H9 (cell line): ENCODE measurements around the gene HEPHL1. TPM values are rescaled to one million over a fixed set of nuclear protein-coding genes. Genes with fewer than 3 reads are reported as not detected.

Experiments
- DNase-seq: peaks from one replicate; pipeline ENCODE4 v3.0.0-alpha.2; 2017
- H2AFZ ChIP-seq: one replicate; pipeline ENCODE4 v1.6.1; 2013; ENCODE audit warnings: mild to moderate bottlenecking, low read length, control low read depth, moderate library complexity
- H2AK5ac ChIP-seq: 2 replicates; pipeline ENCODE4 v1.6.1; 2013; ENCODE audit warnings: low read length, control low read depth, mixed read lengths; ENCODE audit not compliant: insufficient read length
- H2BK120ac ChIP-seq: one replicate; pipeline ENCODE4 v1.6.1; 2013; ENCODE audit warnings: low read depth, mild to moderate bottlenecking, low read length, control low read depth, inconsistent platforms; ENCODE audit not compliant: poor library complexity, severe bottlenecking
- H2BK12ac ChIP-seq: 2 replicates; pipeline ENCODE4 v1.6.1; 2013; ENCODE audit warnings: low read length, control low read depth, mixed read lengths, low read depth; ENCODE audit not compliant: insufficient read length
- H2BK15ac ChIP-seq: 2 replicates; pipeline ENCODE4 v1.6.1; 2013; ENCODE audit warnings: low read depth, low read length, control low read depth
- H2BK20ac ChIP-seq: one replicate; pipeline ENCODE4 v1.6.1; 2013; ENCODE audit warnings: low read depth, mild to moderate bottlenecking, low read length, control low read depth, inconsistent platforms; ENCODE audit not compliant: poor library complexity, severe bottlenecking
- H2BK5ac ChIP-seq: 2 replicates; pipeline ENCODE4 v1.6.1; 2013; ENCODE audit warnings: low read length, control low read depth, mixed read lengths; ENCODE audit not compliant: insufficient read length
- H3K14ac ChIP-seq: 2 replicates; pipeline ENCODE4 v1.6.1; 2013; ENCODE audit warnings: low read length, control low read depth; ENCODE audit not compliant: insufficient read depth
- H3K18ac ChIP-seq: 2 replicates; pipeline ENCODE4 v1.6.1; 2013; ENCODE audit warnings: low read depth, mild to moderate bottlenecking, mixed read lengths, low read length, control low read depth; ENCODE audit not compliant: insufficient read length
- H3K23ac ChIP-seq: 2 replicates; pipeline ENCODE4 v1.6.1; 2013; ENCODE audit warnings: low read length, control low read depth, mixed read lengths, low read depth; ENCODE audit not compliant: insufficient read length
- H3K23me2 ChIP-seq: 2 replicates; pipeline ENCODE4 v1.6.1; 2013; ENCODE audit warnings: low read depth, mild to moderate bottlenecking, mixed read lengths, low read length, control low read depth; ENCODE audit not compliant: insufficient read length, poor library complexity, severe bottlenecking
- H3K27ac ChIP-seq: 2 replicates; pipeline ENCODE4 v1.5.1; 2013; ENCODE audit warnings: low read length, control low read depth, mixed read lengths, low read depth; ENCODE audit not compliant: insufficient read length
- H3K27me3 ChIP-seq: 2 replicates; pipeline ENCODE4 v1.6.1; 2013; ENCODE audit warnings: low read length, control low read depth, inconsistent platforms; ENCODE audit not compliant: insufficient read depth
- H3K4ac ChIP-seq: 2 replicates; pipeline ENCODE4 v1.6.1; 2013; ENCODE audit warnings: low read depth, mild to moderate bottlenecking, control low read depth, inconsistent platforms, low read length, moderate library complexity
- H3K4me1 ChIP-seq: 2 replicates; pipeline ENCODE4 v1.6.1; 2013; ENCODE audit warnings: low read length, control low read depth, inconsistent platforms; ENCODE audit not compliant: insufficient read depth
- H3K4me2 ChIP-seq: 2 replicates; pipeline ENCODE4 v1.6.1; 2013; ENCODE audit warnings: low read length, control low read depth, mixed read lengths; ENCODE audit not compliant: insufficient read length, insufficient read depth
- H3K56ac ChIP-seq: 2 replicates; pipeline ENCODE4 v1.6.1; 2013; ENCODE audit warnings: low read depth, mild to moderate bottlenecking, mixed read lengths, low read length, control low read depth; ENCODE audit not compliant: insufficient read length
- H3K79me1 ChIP-seq: 2 replicates; pipeline ENCODE4 v1.6.1; 2013; ENCODE audit warnings: low read depth, mild to moderate bottlenecking, moderate library complexity, low read length, control low read depth, inconsistent platforms; ENCODE audit not compliant: insufficient read depth, poor library complexity, severe bottlenecking
- H3K79me2 ChIP-seq: 2 replicates; pipeline ENCODE4 v1.6.1; 2013; ENCODE audit warnings: low read length, control low read depth, inconsistent platforms; ENCODE audit not compliant: insufficient read depth
- H3K9ac ChIP-seq: 2 replicates; pipeline ENCODE4 v1.6.1; 2013; ENCODE audit warnings: low read length, control low read depth, mixed read lengths; ENCODE audit not compliant: insufficient read length; ENCODE audit errors: extremely low read depth
- H3K9me3 ChIP-seq: one replicate; pipeline ENCODE4 v1.6.1; 2013; ENCODE audit warnings: low read depth, low read length, inconsistent platforms; ENCODE audit not compliant: control insufficient read depth
- H3T11ph ChIP-seq: one replicate; pipeline ENCODE4 v1.6.1; 2013; ENCODE audit warnings: mild to moderate bottlenecking, low read length, control low read depth, inconsistent platforms
- H4K20me1 ChIP-seq: one replicate; pipeline ENCODE4 v1.6.1; 2013; ENCODE audit not compliant: control insufficient read depth, insufficient read length, insufficient read depth
- H4K5ac ChIP-seq: 2 replicates; pipeline ENCODE4 v1.6.1; 2013; ENCODE audit warnings: low read depth, mild to moderate bottlenecking, mixed read lengths, low read length, control low read depth; ENCODE audit not compliant: insufficient read length
- H4K8ac ChIP-seq: replicated peaks from 2 replicates; pipeline ENCODE4 v1.6.1; 2013; ENCODE audit warnings: low read length, control low read depth, mixed read lengths, low read depth; ENCODE audit not compliant: insufficient read length
- H4K91ac ChIP-seq: 2 replicates; pipeline ENCODE4 v1.6.1; 2013; ENCODE audit warnings: low read depth, mild to moderate bottlenecking, moderate library complexity, mixed read lengths, low read length, control low read depth; ENCODE audit not compliant: insufficient read length
- H3K27ac Mint-ChIP-seq, 3 experiments: 2 replicates in 2 of 3; 3 replicates in 1 of 3; pipeline ENCODE4 v1.8.0; 2020 to 2021; ENCODE audit warnings: mixed read lengths in 3 of 3, mild to moderate bottlenecking in 1 of 3, moderate library complexity in 1 of 3
- H3K27me3 Mint-ChIP-seq: 2 replicates; pipeline ENCODE4 v1.8.0; 2021; ENCODE audit warnings: low read depth, mild to moderate bottlenecking, moderate library complexity, mixed read lengths
- H3K36me3 Mint-ChIP-seq, 3 experiments: 2 replicates in 2 of 3; 3 replicates in 1 of 3; pipeline ENCODE4 v1.8.0; 2020 to 2021; ENCODE audit warnings: low read depth in 3 of 3, mixed read lengths in 3 of 3; ENCODE audit not compliant: insufficient read depth in 1 of 3
- H3K4me1 Mint-ChIP-seq, 2 experiments: 2 replicates each; pipeline ENCODE4 v1.8.0; 2020; ENCODE audit warnings: mixed read lengths in 2 of 2
- H3K4me3 Mint-ChIP-seq, 2 experiments: 2 replicates in 1 of 2; 3 replicates in 1 of 2; pipeline ENCODE4 v1.8.0; 2020 to 2021; ENCODE audit warnings: mild to moderate bottlenecking in 2 of 2, mixed read lengths in 2 of 2, moderate library complexity in 1 of 2
- H3K9me3 Mint-ChIP-seq, 2 experiments: 2 replicates in 1 of 2; 3 replicates in 1 of 2; pipeline ENCODE4 v1.8.0; 2020; ENCODE audit warnings: mild to moderate bottlenecking in 2 of 2, mixed read lengths in 2 of 2, moderate library complexity in 1 of 2
- CTCF ChIP-seq: fragments of 200-600 bp; sonication (generic); conservative IDR thresholded peaks from 3 replicates; pipeline ENCODE4 v1.8.0; 2021; ENCODE audit warnings: antibody characterized with exemption, mild to moderate bottlenecking
- WGBS: extraction: QIAGEN DNeasy Blood & Tissue Kit; methylation state at CpG from one replicate; pipeline ENCODE4 v1.1.7; 2013; ENCODE audit warnings: missing lambda C conversion rate, low lambda C conversion rate, mixed read lengths; ENCODE audit not compliant: insufficient read length; ENCODE audit errors: extremely low coverage; 5-methylcytosine and 5-hydroxymethylcytosine counted together
- total RNA-seq: library from RNA; stranded (reverse); gene quantifications from 2 replicates; pipeline ENCODE4 v1.2.1, GENCODE V29; 2021

Gene HEPHL1
- total RNA-seq, 1 experiment from 2014 or later, result not detected

DNA sequence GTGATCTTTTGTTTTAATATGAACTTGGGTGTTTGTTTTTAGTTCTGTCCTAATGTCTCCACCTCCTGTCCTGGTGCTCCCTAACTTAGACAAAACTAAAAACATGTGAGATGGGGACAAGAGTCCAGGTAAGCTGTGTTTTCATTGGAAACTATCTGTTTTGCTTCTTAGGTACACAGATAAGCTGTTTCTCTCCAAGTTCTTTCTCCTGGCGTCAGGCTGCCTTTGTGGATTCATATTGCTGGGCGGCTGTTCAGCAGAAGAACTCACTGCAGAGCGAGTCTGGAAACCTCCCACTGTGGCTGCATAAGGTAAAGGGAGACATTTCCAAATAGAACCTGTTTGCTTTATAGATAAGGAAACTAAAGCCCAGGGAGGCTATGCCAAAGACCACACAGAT, 132.2 kb downstream of the HEPHL1 start:
- H4K91ac ChIP-seq, result no peak overlapping the region
- H2AK5ac ChIP-seq, result no peak overlapping the region
- H2BK120ac ChIP-seq, result no peak overlapping the region
- peaks cover 44% of the 10 kb centered on the region; the same call in 1 of the 2 replicates for H3K79me2 ChIP-seq
- no peak overlapping the region for H2BK20ac ChIP-seq
- no peak overlapping the region for H2BK15ac ChIP-seq
- H2BK12ac ChIP-seq, result no peak overlapping the region
- H3K4me2 ChIP-seq, result no peak overlapping the region
- peaks cover 48 to 55% of the 10 kb centered on the region in 2 experiments for H3K4me1 Mint-ChIP-seq
- no peaks in the 10 kb centered on the region for H4K20me1 ChIP-seq
- no peak overlapping the region for H3T11ph ChIP-seq
- TF ChIP-seq CTCF, result no peak
- H3K23ac ChIP-seq, result no peak overlapping the region
- peaks cover 11% of the 10 kb centered on the region for H3K79me1 ChIP-seq
- H2BK5ac ChIP-seq, result no peak overlapping the region
- H3K9me3 Mint-ChIP-seq, result peaks cover 3 to 6% of the 10 kb centered on the region in 2 experiments; a peak in 4 of 5 replicates
- no peaks in the 10 kb centered on the region for H3K27me3 Mint-ChIP-seq
- no peak overlapping the region for H3K18ac ChIP-seq
- H3K27ac ChIP-seq, result no peak overlapping the region
- H3K4me1 ChIP-seq, result peaks cover 13% of the 10 kb centered on the region; the same call in 1 of the 2 replicates
- no peak overlapping the region for H3K56ac ChIP-seq
- no peaks in the 10 kb centered on the region for H3K27me3 ChIP-seq
- no peaks in the 10 kb centered on the region for H3K9me3 ChIP-seq
- H3K14ac ChIP-seq, result no peak overlapping the region
- H3K9ac ChIP-seq, result no peak overlapping the region
- H3K23me2 ChIP-seq, result no peaks in the 10 kb centered on the region
- DNase-seq, result no peak
- no CpG with 5 or more reads among the region's 3 CpGs for WGBS
- no peak overlapping the region for H4K5ac ChIP-seq
- H2AFZ ChIP-seq, result no peak overlapping the region
- no peak overlapping the region for H3K4me3 Mint-ChIP-seq
- no peak overlapping the region for H3K4ac ChIP-seq
- H3K27ac Mint-ChIP-seq, result peak overlapping the region; percentile 25 to 89 (median 42); a peak in 4 of 7 replicates
- peaks cover 23 to 37% (median 26%) of the 10 kb centered on the region in 3 experiments for H3K36me3 Mint-ChIP-seq
- H4K8ac ChIP-seq, result no peak overlapping the region
